Esophagus muscularis mucosa (tissue), 3 donors: Measurements from ENCODE around the gene GOLGA7B.

ENCODE experiments used
- CTCF ChIP-seq, 3 experiments: fragments of 200-600 bp in 2 of 3; fragments of 450-650 bp in 1 of 3; sonication (generic) in 2 of 3; IDR thresholded peaks; one replicate each; pipeline ENCODE4 v1.5.1; 2017 to 2019; ENCODE audit warnings: antibody characterized with exemption in 3 of 3, mild to moderate bottlenecking in 2 of 3, moderate library complexity in 1 of 3
- POLR2A ChIP-seq: fragments of 450-650 bp; IDR thresholded peaks from one replicate; pipeline ENCODE4 v1.6.1; 2017; ENCODE audit warnings: antibody characterized with exemption, moderate library complexity, mild to moderate bottlenecking, low read depth
- POLR2AphosphoS5 ChIP-seq, 2 donors: sonication (generic); formaldehyde crosslinking; IDR thresholded peaks; one replicate each; pipeline ENCODE4 v1.6.1; 2017; ENCODE audit warnings: antibody characterized with exemption in 2 of 2

- no peak for TF ChIP-seq CTCF (IDR thresholded peaks at IDR 0.05)
- no peak for TF ChIP-seq POLR2A
- TF ChIP-seq POLR2AphosphoS5 (IDR thresholded peaks at IDR 0.05), result no peak
These were observed 44.4 kb upstream of the GOLGA7B start for GRCh38 chr10:97805096-97805884.
